Measurements from ENCODE around the gene EPB42. TPM values are rescaled to one million over a fixed set of nuclear protein-coding genes. Genes with fewer than 3 reads are reported as not detected.
"Not testable (repeated sequence)": the region's sequence is repeated elsewhere in the genome, so short reads cannot be mapped to it uniquely, and the experiment has no call there.

Gene EPB42
- total RNA-seq, 2 experiments from 2014 or later, result not detected

DNA sequence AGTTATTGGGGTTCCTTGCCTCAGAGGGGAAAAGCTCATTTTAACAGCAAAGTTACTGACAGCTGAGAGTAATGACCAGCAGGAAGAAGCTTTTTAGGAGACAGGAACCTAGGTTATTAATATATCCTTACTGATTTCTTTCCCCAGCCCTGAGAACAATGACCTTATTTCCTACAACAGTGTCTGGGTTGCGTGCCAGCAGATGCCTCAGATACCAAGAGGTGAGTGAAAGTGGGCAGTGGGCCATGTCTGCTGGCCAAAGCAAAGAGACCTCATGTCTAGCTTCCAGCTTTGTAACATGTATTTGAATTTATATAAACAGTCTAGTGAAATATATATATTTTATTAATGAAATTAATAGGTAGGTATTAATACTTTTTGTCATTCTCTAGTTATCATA is 30.6 kb downstream of the EPB42 start:
- peaks cover 20% of the 10 kb centered on the region for H3K4me1 Mint-ChIP-seq
- no peaks in the 10 kb centered on the region for H3K9me3 Mint-ChIP-seq
- H3K27ac Mint-ChIP-seq, result no peak overlapping the region
- no peak for DNase-seq
- H3K4me3 Mint-ChIP-seq, result no peak overlapping the region
- H3K36me3 Mint-ChIP-seq, result peaks cover 8% of the 10 kb centered on the region
- no peaks in the 10 kb centered on the region for H3K27me3 Mint-ChIP-seq

DNA sequence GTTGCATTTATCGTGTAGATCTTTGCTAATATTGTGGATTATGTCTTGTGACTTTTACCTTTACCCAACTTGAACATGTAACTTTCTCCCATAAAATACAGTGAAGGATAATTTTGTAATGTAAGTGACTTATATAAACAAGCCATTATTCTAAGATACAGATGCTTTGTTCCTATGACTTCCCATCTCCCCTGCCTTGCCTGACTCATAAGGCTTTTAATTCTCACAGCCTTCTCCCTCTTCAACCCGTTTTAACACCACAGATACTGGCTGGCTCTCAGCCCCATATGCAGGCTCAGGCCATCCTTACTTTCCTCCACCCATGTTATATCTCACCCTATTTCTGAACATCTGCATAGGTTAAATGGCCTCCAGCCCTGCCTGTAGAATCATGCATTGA is 31.5 kb downstream of the EPB42 start:
- Mint-ChIP-seq H3K27ac (no peak overlapping the region), H3K36me3 (peaks cover 7% of the 10 kb centered on the region), H3K4me1 (peaks cover 24% of the 10 kb centered on the region), H3K9me3 (no peaks in the 10 kb centered on the region), H3K4me3 (no peak overlapping the region), H3K27me3 (no peaks in the 10 kb centered on the region)
- no peak for DNase-seq

DNA sequence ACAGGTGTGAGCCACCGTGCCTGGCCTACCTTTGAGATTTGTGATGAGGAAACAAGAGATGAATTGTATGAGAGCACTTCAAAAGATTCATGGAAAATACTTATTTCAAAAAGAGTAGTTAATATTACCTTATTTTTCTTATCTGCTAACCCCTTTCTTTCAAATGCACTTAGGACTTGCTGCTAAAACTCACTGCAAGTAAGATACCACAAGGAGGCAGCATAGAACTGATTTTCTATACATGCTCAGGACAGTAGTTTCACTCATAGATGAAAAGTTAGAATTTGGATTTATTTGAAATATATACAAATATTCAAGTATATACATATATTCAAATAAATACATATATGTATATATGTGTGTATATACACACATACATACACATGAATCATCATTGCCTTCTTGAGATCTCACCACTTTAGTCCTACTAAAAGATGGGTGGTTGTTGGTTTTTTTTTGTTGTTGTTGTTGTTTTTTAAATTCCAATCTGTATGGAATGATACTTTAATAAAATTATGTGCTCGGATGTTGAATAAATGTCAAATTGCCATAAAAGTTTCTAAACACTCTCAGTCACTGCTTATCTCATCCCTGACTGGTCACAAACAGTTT is 33.2 kb downstream of the EPB42 start:
- peaks cover 7% of the 10 kb centered on the region for H3K36me3 Mint-ChIP-seq
- DNase-seq, result no peak

DNA sequence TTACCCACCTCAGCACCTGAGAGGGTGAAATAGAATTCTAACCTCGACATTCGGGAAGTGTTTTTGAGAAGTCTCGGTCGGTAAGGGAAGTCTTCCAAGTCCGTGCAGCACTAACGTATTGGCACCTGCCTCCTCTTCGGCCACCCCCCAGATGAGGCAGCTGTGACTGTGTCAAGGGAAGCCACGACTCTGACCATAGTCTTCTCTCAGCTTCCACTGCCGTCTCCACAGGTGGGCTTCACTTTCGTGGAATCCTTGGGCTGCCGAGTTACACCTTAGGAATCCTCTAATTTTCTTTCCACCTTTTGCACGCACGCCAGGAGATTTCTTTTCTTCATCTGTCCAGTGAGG is 34.8 kb downstream of the EPB42 start:
- Mint-ChIP-seq H3K4me3 (peak overlapping the region; percentile 93), H3K4me1 (peaks cover 21% of the 10 kb centered on the region), H3K36me3 (peaks cover 9% of the 10 kb centered on the region), H3K27me3 (no peaks in the 10 kb centered on the region), H3K27ac (peak overlapping the region; percentile 89), H3K9me3 (no peaks in the 10 kb centered on the region)
- no peak for DNase-seq

More for the DNA sequence above, 33.2 kb downstream of the EPB42 start:
- H3K4me3 Mint-ChIP-seq, result no peak overlapping the region
- H3K4me1 Mint-ChIP-seq, result peaks cover 24% of the 10 kb centered on the region
- no peaks in the 10 kb centered on the region for H3K27me3 Mint-ChIP-seq
- no peak overlapping the region for H3K27ac Mint-ChIP-seq
- H3K9me3 Mint-ChIP-seq, result no peaks in the 10 kb centered on the region

DNA sequence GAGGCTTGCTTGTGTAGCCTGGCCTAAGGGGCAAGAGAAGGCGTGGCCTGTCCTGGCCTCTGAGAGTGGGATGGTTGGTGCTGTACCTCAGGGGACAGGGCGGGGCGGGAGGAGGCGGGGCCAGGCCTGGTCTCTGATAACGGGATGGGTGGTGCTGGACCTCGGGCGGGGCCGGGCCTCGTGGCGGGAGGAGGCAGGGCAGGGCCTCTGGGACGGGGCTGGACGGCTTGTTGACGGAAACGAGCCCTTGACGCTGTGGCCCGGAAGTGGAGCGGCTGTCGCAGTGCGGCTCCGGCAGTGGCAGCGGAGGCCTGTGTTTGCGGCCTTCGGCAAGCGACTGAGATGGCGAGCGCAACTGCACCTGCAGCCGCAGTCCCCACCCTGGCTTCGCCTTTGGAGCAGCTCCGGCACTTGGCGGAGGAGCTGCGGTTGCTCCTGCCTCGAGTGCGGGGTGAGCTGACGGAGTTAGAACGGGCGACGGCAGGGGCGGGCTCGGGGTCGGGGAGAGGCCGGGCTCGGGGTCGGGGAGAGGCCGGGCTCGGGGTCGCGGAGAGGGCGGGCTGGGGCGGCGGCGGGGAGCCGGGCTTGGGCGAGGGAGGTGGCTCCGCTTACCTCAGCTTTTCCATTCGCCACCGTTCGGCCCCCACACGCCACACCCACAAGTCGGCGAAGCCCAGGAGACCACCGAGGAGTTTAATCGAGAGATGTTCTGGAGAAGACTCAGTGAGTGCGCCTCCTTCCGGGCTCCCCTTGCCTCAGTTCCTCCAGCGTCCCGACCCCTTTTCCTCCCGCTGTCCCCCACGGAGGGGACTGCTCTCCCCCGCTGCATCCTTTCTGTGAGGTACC is 35.4 kb downstream of the EPB42 start, which contains the start of gene CCNDBP1:
Gene CCNDBP1, plus strand, starts transcription at position 247 of the 846 bp plus-strand sequence. Its CDS starts 96 bp downstream, at position 343.
- Mint-ChIP-seq H3K27ac (peak within 1 kb of the TSS; percentile 89), H3K4me3 (peak within 1 kb of the TSS; percentile 93), H3K4me1 (peaks cover 21% of the 10 kb centered on the region), H3K27me3 (no peaks in the 10 kb centered on the region), H3K36me3 (peaks cover 7% of the 10 kb centered on the region), H3K9me3 (no peaks in the 10 kb centered on the region)
- peak; percentile 91 for DNase-seq

DNA sequence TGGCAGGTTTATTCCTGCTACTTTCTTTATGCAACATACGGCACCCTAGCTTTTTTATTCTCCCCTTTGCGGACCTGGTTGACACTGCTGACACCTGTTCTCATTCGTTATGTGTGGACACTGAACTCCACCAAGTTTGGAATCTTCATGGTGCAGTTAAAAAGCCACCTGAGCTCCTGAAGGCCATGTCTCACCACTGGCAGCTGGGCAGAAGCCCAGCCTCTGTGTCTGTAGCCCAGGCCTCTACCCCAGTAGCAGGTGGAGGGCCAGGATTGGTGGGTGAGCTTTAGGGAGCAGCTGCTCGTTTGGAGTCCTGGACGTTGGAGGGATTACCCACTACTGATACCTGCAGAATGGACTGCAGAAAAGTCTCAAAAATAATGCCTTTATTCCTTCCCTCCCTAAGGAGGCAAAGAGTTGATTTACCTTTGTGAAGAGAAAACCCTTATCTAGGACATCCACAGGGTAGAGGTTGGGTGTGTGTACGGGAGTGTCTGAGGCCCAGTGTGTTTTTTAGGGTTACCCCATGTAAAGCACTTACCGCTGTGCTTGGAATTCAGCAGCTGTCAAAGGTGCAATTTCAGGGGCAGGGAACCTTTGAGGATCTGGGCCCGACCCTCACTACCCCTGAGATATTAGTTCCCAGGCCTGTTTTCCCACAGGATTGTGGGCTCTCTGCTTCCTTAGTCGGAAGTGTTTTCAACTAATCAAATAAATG is 36.3 kb downstream of the EPB42 start:
- no peaks in the 10 kb centered on the region for H3K27me3 Mint-ChIP-seq
- peaks cover 7% of the 10 kb centered on the region for H3K36me3 Mint-ChIP-seq
- H3K4me1 Mint-ChIP-seq, result peaks cover 20% of the 10 kb centered on the region
- H3K4me3 Mint-ChIP-seq, result peak overlapping the region; percentile 93
- no peaks in the 10 kb centered on the region for H3K9me3 Mint-ChIP-seq
- peak overlapping the region; percentile 89 for H3K27ac Mint-ChIP-seq
- DNase-seq, result no peak

DNA sequence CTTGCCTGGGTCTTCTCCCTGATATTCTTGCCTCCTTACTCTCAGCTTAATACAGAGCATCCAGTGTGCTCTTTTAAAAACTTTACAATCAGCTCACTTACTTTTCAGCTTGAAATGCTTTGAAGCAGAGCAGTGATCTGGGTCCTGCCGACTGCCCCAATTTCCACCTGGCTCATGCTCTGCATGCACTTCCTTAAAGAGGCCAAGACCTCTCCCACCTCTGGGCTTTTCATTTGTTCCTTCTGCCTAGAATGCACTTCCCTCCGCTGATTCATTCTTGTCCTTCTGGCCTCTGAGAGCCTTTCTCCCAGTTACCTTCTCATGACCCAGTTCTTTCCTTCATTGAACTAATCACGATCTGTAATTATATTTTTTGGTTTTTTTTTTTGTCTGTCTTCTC is 37.5 kb downstream of the EPB42 start:
- no peak overlapping the region for H3K27ac Mint-ChIP-seq
- H3K27me3 Mint-ChIP-seq, result no peaks in the 10 kb centered on the region
- no peaks in the 10 kb centered on the region for H3K9me3 Mint-ChIP-seq
- H3K4me3 Mint-ChIP-seq, result no peak overlapping the region
- no peak for DNase-seq
- H3K36me3 Mint-ChIP-seq, result peaks cover 4% of the 10 kb centered on the region
- peaks cover 15% of the 10 kb centered on the region for H3K4me1 Mint-ChIP-seq

DNA sequence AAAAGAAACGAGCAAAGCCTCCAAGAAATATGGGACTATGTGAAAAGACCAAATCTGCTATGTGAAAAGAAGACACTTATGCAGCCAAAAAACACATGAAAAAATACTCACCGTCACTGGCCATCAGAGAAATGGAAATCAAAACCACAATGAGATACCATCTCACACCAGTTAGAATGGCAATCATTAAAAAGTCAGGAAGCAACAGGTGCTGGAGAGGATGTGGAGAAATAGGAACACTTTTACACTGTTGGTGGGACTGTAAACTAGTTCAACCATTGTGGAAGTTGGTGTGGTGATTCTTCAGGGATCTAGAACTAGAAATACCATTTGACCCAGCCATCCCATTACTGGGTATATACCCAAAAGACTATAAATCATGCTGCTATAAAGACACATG is 43.7 kb downstream of the EPB42 start:
- not testable (repeated sequence) for H3K27ac Mint-ChIP-seq, H3K27me3 Mint-ChIP-seq, H3K9me3 Mint-ChIP-seq, H3K4me3 Mint-ChIP-seq, DNase-seq, H3K4me1 Mint-ChIP-seq
- H3K36me3 Mint-ChIP-seq, result peaks cover 24% of the 10 kb centered on the region

DNA sequence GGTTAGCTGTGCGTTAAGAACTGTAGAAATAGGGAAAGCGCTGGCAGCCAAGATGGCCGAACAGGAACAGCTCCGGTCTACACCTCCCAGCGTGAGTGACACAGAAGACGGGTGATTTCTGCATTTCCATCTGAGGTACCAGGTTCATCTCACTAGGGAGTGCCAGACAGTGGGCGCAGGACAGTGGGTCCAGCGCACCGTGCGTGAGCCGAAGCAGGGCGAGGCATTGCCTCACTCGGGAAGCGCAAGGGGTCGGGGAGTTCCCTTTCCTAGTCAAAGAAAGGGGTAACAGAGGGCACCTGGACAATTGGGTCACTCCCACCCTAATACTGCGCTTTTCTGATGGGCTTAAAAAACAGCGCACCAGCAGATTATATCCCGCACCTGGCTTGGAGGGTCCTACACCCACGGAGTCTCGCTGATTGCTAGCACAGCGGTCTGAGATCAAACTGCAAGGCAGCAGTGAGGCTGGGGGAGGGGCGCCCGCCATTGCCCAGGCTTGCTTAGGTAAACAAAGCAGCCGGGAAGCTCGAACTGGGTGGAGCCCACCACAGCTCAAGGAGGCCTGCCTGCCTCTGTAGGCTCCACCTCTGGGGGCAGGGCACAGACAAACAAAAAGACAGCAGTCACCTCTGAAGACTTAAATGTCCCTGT is 45.0 kb downstream of the EPB42 start:
- not testable (repeated sequence) for H3K4me3 Mint-ChIP-seq, H3K27ac Mint-ChIP-seq, H3K27me3 Mint-ChIP-seq, DNase-seq, H3K9me3 Mint-ChIP-seq, H3K4me1 Mint-ChIP-seq
- peaks cover 28% of the 10 kb centered on the region for H3K36me3 Mint-ChIP-seq

DNA sequence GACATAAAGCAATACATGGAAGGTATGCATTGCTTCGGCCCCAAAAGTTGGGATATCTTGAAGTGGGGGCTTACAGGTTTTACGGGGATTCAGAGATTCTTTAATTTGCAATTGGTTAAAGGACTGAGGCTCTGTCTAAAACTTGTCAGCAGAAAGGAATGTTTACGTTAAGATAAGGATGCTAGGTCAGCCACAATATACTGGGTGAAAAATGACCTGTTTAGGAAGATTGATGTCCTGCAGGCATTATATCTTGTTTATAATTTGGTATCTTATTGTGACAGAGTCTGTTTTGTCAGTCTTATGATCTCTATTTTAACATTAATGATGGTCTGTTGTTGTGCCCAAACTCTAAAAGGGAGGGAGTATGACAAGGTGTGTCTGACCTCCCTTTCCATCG is 50.9 kb downstream of the EPB42 start:
- Mint-ChIP-seq H3K9me3 (peaks cover 1% of the 10 kb centered on the region), H3K27ac (no peak overlapping the region)

DNA sequence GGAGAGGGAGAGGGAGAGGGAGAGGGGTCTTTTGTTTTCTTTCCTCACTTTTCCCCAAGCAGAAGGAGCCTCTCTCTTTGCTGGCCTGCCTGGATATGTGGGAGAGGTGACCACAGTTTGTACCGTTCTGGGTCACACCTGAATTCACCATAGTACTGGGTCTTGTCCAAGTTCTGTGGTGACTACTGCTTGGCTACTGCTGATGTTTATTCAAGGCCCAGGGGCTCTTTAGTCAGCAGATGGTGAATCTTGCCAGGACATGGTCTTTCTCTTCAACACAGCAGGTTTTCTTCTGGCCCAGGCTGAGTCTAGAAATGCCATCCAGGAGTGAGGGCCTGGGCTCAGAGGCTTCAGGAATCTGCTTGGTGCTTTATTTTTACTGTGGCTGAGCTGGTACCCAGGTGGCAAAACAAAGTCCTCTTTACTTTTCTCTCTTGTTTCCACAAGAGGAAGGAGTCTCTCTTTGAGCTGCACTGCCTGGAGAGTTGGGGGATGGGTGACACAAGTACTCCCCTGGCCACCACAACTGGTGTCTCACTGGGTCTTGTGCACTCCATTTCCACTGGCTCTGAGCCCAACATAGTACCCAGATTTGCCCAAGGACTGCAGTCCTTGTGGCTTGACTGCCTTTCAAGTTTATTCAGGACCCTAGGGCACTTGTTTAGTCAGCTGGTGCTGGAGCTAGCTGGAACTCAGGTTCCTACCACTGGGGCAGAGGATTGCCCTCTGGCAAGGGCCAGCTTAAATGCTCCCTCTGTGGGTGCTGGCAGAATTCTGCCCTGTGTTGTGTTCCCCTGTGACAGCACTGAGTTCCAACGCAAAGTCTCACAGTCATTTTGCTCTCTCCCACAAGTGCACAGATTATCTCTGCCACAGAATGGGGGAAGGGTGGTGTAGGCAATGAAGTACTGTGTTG is 52.4 kb downstream of the EPB42 start:
- no peak for DNase-seq
- Mint-ChIP-seq H3K27me3 (no peaks in the 10 kb centered on the region), H3K9me3 (peaks cover 1% of the 10 kb centered on the region), H3K4me3 (no peak overlapping the region), H3K36me3 (peaks cover 33% of the 10 kb centered on the region), H3K27ac (no peak overlapping the region), H3K4me1 (peaks cover 3% of the 10 kb centered on the region)

More for the DNA sequence above, 50.9 kb downstream of the EPB42 start:
- DNase-seq, result no peak
- peaks cover 34% of the 10 kb centered on the region for H3K36me3 Mint-ChIP-seq
- no peak overlapping the region for H3K4me3 Mint-ChIP-seq
- H3K4me1 Mint-ChIP-seq, result peaks cover 3% of the 10 kb centered on the region
- H3K27me3 Mint-ChIP-seq, result no peaks in the 10 kb centered on the region

DNA sequence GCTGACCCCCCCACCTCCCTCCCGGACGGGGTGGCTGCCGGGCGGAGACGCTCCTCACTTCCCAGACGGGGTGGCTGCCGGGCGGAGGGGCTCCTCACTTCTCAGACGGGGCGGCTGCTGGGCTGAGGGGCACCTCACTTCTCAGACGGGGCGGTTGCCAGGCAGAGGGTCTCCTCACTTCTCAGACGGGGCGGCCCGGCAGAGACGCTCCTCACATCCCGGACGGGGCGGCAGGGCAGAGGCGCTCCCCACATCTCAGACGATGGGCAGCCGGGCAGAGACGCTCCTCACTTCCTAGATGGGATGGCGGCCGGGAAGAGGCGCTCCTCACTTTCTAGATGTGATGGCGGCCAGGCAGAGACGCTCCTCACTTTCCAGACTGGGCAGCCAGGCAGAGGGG is 53.6 kb downstream of the EPB42 start:
- not testable (repeated sequence) for H3K4me1 Mint-ChIP-seq, H3K4me3 Mint-ChIP-seq, DNase-seq, H3K27me3 Mint-ChIP-seq, H3K27ac Mint-ChIP-seq, H3K9me3 Mint-ChIP-seq
- peaks cover 29% of the 10 kb centered on the region for H3K36me3 Mint-ChIP-seq

DNA sequence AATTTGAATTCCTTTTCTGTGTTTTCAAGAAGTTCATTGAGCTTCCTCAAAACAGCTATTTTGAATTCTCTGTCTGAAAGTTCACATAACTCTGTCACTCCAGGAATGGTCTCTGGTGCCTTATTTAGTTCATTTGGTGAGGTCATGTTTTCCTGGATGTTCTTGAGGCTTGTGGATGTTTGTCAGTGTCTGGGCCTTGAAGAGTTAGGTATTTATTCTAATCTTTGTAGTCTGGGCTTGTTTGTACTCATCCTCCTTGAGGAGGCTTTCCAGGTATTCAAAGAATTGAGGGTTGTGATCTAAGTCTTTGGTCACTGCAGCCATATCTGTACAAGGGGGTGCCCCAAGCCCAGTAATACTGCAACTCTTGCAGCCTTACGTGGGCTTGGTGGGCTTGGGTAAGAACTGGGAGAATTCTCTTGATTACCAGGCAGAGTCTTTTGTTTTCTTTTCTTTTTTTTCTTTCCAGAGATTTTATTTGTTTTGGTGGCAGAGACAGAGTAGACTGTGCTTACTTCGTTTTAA is 55.0 kb downstream of the EPB42 start:
- Mint-ChIP-seq H3K27ac (no peak overlapping the region), H3K9me3 (no peaks in the 10 kb centered on the region), H3K36me3 (peaks cover 24% of the 10 kb centered on the region), H3K4me3 (no peak overlapping the region), H3K4me1 (peaks cover 3% of the 10 kb centered on the region), H3K27me3 (no peaks in the 10 kb centered on the region)
- DNase-seq, result no peak

DNA sequence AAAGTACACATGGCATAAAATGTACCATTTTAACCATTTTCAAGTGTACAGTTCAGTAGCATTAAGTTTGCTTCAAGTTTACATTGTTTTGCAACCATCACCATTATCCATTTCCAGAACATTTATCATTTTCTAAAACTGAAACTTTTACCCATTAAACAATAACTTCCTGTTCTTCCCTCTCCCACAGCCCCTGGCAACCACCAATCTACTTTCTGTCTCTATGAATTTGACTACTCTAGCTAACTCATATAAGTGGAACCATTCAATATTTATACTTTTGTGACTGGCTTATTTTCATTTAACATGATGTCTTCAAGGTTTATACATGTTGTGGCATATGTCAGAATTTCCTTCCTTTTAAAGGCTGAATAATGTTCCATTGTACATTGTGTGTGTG is 67.5 kb downstream of the EPB42 start:
- H3K36me3 Mint-ChIP-seq, result peaks cover 34% of the 10 kb centered on the region

More for the DNA sequence above, 67.5 kb downstream of the EPB42 start:
- Mint-ChIP-seq H3K9me3 (no peaks in the 10 kb centered on the region), H3K4me1 (peaks cover 8% of the 10 kb centered on the region), H3K27ac (no peak overlapping the region), H3K27me3 (no peaks in the 10 kb centered on the region), H3K4me3 (no peak overlapping the region)
- no peak for DNase-seq
